Heart left ventricle (tissue), 13 donors: ENCODE results near the gene CAPN14.

ENCODE experiments used
- CTCF ChIP-seq, 12 donors: fragments of 200-600 bp; sonication (generic) in 4 of 12; IDR thresholded peaks; one replicate each; pipeline versions ENCODE4 v1.5.0 to v1.8.0; 2018 to 2022; ENCODE audit warnings: antibody characterized with exemption in 12 of 12, mild to moderate bottlenecking in 5 of 12
- POLR2A ChIP-seq, 2 donors: fragments of 450-650 bp; IDR thresholded peaks; one replicate each; pipeline ENCODE4 v1.6.1; 2017; ENCODE audit warnings: antibody characterized with exemption in 2 of 2, mild to moderate bottlenecking in 2 of 2, moderate library complexity in 2 of 2
- donor health status: ischemic (EF 13 %, LVEDD 7.1; RV severe dilation, severe dysfunction).
- donor health status: DM: no; HTN: yes; CAD: no.
- donor health status: DM: no; HTN: no; CAD: no.
- donor health status: ischemic (EF 25% LVEDD 6.9; RV normal size, moderate dysfunction).
- donor health status: ischemic (EF 25% LVEDD 5.7; RV mildly dilated, moderate dysfunction).
- donor health status: ischemic (EF 35%, LVEDD 5.7; RV mildly dilated, moderate dysfunction).
- donor health status: nonischemic (EF 11% LVEDD 7.7; RV severe dilation, severe dysfunction).
- donor health status: DM: yes; HTN: yes; CAD: no.
- donor health status: PGD.
- donor health status: ischemic (EF 29% LVEDD 5.4; RV normal size, mild dysfunction).
- donor health status: nonischemic (EF 23%, LVEDD 6.1; RV moderate dilation, normal function).

DNA sequence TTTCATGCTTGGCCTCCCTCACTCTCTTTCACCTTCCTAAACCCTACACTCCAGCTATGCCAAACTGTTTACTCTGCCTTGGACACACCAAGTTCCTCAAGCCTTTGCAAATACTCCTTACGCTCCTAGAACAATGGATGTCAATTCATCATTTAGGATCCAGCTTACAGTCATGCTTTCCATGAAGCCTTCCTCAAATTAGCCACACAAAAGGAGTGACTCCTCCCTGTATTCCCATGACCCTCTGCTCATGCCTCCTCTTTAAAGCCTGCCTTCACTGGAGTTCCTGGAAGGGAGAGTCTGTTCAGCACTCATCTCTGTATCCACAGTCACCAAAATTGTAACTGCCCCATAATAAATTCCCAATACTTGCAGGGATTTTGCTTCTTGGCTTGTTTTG, 15.9 kb upstream of the CAPN14 start:
- TF ChIP-seq CTCF (IDR thresholded peaks at IDR 0.05): no peak
- TF ChIP-seq POLR2A (IDR thresholded peaks at IDR 0.05): no peak
